Astrocyte (in vitro differentiated cells and primary cell): Measurements from ENCODE around the gene ERVFRD-1.
"Not testable (repeated sequence)": the region's sequence is repeated elsewhere in the genome, so short reads cannot be mapped to it uniquely, and the experiment has no call there.

Experiments
- EZH2 ChIP-seq: IDR thresholded peaks from 2 replicates; pipeline ENCODE4 v1.6.1; 2012; ENCODE audit warnings: mild to moderate bottlenecking, low read length, inconsistent platforms; ENCODE audit not compliant: insufficient read depth
- TF ChIP-seq, protein P1 (sequence below): IDR thresholded peaks from 2 replicates; pipeline ENCODE4 v1.5.1; 2011; ENCODE audit warnings: low read depth, mild to moderate bottlenecking, inconsistent platforms, low read length, moderate library complexity; ENCODE audit not compliant: insufficient read depth

GRCh38 chr6:11087141-11087812 lies 24.2 kb downstream of the ERVFRD-1 start:
- TF ChIP-seq, protein P1, sequence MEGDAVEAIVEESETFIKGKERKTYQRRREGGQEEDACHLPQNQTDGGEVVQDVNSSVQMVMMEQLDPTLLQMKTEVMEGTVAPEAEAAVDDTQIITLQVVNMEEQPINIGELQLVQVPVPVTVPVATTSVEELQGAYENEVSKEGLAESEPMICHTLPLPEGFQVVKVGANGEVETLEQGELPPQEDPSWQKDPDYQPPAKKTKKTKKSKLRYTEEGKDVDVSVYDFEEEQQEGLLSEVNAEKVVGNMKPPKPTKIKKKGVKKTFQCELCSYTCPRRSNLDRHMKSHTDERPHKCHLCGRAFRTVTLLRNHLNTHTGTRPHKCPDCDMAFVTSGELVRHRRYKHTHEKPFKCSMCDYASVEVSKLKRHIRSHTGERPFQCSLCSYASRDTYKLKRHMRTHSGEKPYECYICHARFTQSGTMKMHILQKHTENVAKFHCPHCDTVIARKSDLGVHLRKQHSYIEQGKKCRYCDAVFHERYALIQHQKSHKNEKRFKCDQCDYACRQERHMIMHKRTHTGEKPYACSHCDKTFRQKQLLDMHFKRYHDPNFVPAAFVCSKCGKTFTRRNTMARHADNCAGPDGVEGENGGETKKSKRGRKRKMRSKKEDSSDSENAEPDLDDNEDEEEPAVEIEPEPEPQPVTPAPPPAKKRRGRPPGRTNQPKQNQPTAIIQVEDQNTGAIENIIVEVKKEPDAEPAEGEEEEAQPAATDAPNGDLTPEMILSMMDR: not testable (repeated sequence)
- not testable (repeated sequence) for TF ChIP-seq EZH2
